ENCODE results near the gene TMUB1.

DNA sequence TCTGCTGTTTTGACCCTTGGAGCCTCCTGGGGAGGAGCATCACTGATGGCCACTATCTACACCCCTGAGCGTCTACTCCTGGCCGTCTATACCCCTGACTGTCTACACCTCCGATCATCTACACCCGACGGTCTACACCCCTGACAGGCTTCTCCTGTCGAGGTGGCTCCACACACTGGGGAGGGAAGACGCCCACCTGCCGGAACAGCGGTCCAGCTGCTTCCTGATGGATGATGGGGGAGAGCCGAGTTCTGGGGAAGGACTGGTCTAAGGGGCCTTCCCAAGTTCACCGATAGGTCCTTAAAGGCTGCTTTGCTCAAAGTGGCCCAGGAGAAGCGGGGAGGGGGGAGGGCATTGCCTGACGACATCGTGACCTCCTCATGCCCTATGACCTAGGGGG lies 44.9 kb upstream of the TMUB1 start:
- TF ChIP-seq, protein P1, sequence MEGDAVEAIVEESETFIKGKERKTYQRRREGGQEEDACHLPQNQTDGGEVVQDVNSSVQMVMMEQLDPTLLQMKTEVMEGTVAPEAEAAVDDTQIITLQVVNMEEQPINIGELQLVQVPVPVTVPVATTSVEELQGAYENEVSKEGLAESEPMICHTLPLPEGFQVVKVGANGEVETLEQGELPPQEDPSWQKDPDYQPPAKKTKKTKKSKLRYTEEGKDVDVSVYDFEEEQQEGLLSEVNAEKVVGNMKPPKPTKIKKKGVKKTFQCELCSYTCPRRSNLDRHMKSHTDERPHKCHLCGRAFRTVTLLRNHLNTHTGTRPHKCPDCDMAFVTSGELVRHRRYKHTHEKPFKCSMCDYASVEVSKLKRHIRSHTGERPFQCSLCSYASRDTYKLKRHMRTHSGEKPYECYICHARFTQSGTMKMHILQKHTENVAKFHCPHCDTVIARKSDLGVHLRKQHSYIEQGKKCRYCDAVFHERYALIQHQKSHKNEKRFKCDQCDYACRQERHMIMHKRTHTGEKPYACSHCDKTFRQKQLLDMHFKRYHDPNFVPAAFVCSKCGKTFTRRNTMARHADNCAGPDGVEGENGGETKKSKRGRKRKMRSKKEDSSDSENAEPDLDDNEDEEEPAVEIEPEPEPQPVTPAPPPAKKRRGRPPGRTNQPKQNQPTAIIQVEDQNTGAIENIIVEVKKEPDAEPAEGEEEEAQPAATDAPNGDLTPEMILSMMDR (IDR thresholded peaks at IDR 0.05), result no peak
- TF ChIP-seq, protein P2, sequence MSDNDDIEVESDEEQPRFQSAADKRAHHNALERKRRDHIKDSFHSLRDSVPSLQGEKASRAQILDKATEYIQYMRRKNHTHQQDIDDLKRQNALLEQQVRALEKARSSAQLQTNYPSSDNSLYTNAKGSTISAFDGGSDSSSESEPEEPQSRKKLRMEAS (IDR thresholded peaks at IDR 0.05), result no peak
- TF ChIP-seq, protein P3, sequence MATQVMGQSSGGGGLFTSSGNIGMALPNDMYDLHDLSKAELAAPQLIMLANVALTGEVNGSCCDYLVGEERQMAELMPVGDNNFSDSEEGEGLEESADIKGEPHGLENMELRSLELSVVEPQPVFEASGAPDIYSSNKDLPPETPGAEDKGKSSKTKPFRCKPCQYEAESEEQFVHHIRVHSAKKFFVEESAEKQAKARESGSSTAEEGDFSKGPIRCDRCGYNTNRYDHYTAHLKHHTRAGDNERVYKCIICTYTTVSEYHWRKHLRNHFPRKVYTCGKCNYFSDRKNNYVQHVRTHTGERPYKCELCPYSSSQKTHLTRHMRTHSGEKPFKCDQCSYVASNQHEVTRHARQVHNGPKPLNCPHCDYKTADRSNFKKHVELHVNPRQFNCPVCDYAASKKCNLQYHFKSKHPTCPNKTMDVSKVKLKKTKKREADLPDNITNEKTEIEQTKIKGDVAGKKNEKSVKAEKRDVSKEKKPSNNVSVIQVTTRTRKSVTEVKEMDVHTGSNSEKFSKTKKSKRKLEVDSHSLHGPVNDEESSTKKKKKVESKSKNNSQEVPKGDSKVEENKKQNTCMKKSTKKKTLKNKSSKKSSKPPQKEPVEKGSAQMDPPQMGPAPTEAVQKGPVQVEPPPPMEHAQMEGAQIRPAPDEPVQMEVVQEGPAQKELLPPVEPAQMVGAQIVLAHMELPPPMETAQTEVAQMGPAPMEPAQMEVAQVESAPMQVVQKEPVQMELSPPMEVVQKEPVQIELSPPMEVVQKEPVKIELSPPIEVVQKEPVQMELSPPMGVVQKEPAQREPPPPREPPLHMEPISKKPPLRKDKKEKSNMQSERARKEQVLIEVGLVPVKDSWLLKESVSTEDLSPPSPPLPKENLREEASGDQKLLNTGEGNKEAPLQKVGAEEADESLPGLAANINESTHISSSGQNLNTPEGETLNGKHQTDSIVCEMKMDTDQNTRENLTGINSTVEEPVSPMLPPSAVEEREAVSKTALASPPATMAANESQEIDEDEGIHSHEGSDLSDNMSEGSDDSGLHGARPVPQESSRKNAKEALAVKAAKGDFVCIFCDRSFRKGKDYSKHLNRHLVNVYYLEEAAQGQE (IDR thresholded peaks at IDR 0.05), result no peak
- TF ChIP-seq POLR2A (IDR thresholded peaks at IDR 0.05; ENCODE audit: low read length), result no peak
- TF ChIP-seq CBX8 (IDR thresholded peaks at IDR 0.05), result no peak
- no peak for TF ChIP-seq BHLHE40 (IDR thresholded peaks at IDR 0.05; ENCODE audit: low read depth, low read length)
- TF ChIP-seq HOXA7 (CRISPR knock-in tag; IDR thresholded peaks at IDR 0.05), result no peak
- no peak for TF ChIP-seq SMC3 (IDR thresholded peaks at IDR 0.05)
- TF ChIP-seq EP300 (IDR thresholded peaks at IDR 0.05), result no peak
- TF ChIP-seq TP53 (CRISPR knock-in tag; IDR thresholded peaks at IDR 0.05), result no peak
- no peak for TF ChIP-seq JUN (IDR thresholded peaks at IDR 0.05)
- no peak for TF ChIP-seq ZC3H11A (IDR thresholded peaks at IDR 0.05)
- no peak for TF ChIP-seq NR3C1 (IDR thresholded peaks at IDR 0.05)
- TF ChIP-seq, protein P4, sequence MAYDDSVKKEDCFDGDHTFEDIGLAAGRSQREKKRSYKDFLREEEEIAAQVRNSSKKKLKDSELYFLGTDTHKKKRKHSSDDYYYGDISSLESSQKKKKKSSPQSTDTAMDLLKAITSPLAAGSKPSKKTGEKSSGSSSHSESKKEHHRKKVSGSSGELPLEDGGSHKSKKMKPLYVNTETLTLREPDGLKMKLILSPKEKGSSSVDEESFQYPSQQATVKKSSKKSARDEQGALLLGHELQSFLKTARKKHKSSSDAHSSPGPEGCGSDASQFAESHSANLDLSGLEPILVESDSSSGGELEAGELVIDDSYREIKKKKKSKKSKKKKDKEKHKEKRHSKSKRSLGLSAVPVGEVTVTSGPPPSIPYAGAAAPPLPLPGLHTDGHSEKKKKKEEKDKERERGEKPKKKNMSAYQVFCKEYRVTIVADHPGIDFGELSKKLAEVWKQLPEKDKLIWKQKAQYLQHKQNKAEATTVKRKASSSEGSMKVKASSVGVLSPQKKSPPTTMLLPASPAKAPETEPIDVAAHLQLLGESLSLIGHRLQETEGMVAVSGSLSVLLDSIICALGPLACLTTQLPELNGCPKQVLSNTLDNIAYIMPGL (CRISPR knock-in tag; IDR thresholded peaks at IDR 0.05; ENCODE audit: borderline replicate concordance), result no peak
